Activated naive CD4-positive, alpha-beta T cell (primary cell): ENCODE measurements around the gene DCPS.

Experiments
- DNase-seq, 4 experiments: peaks; one replicate each; lab custom pipeline; 2025; lab: John Stamatoyannopoulos, UW

DCPS gene

GRCh38 chr11:126328444-126328843 is 24.6 kb downstream of the DCPS start:
- DNase-seq, result no peak

DNA sequence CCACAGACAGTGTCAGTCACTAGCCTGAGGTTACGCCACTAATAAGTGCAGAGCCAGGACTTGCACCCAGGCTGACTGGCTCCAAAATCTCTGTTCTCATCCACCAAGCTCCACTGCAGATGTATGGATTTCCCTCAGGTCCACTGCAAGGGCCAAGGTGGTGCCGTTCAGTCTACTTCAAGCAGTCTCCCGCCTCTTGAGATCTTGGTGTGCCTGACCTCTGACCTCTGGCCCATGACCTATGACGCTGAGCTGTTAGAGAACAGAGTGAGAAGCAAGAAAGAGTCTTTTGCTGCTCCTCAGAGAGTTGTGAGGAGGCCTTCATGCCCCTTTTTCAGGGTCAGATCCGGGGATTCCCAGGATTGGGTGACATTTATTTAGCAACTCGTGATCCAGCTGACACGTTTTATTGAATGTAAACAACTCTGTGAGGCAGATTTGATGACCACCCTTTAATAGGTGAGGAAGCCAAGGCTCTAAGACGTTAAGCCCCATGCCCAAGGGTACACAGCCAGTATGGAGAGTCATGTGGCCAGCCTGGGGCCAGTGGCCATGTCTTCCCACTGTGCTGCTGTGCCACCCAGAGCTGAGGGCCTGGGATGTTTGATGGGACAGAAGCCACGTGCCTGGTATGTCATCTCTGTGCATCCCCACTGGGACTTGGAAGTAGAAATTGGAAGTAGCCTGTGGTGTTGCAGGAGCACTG is 25.2 kb downstream of the DCPS start:
- DNase-seq, result no peak

- DNase-seq, result no peak
These were observed 25.9 kb downstream of the DCPS start for GRCh38 chr11:126329644-126330211.

DNA sequence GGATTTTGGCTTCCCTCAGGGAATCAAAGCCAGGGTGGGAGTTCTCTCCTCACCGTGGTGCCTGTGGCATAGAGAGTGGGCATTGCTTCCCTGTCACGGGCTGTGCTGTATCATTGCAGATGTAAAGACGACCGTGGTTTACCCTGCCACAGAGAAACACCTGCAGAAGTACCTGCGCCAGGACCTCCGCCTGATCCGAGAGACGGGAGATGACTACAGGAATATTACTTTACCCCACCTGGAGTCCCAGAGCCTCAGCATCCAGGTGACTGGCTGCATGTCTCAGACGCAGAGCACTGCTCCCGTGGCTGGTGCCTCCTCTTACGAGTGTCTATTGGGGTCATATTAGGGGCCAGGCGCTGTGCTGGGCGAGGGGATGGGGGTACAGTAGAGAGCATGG is 27.4 kb downstream of the DCPS start:
- DNase-seq, result no peak

DNA sequence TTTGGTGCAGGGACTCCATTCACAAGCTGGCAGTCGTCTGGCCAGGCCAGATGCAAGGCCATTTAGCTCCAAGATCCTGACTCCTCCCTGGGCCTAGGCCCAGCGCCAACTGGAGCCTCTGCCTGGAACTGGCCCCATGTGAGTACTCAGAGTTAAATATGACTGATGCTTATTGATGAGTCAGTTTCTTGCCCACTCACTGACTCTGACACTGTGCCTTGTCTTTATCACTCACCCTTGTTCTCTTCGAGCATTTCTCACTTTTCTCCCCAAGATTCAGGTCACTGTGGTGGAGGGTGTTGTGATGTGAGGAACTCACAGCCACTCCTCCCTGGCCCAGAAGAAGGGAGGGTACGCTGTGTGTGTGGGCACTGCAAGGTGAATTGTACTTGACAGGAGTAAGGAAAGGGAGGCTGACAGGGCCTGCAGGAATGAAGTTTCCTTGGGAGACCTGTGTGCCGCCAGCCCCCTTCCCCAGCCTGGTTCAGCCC is 28.4 kb downstream of the DCPS start:
- no peak for DNase-seq

- no peak for DNase-seq
These were observed 29.3 kb downstream of the DCPS start for GRCh38 chr11:126333142-126333541.

DNA sequence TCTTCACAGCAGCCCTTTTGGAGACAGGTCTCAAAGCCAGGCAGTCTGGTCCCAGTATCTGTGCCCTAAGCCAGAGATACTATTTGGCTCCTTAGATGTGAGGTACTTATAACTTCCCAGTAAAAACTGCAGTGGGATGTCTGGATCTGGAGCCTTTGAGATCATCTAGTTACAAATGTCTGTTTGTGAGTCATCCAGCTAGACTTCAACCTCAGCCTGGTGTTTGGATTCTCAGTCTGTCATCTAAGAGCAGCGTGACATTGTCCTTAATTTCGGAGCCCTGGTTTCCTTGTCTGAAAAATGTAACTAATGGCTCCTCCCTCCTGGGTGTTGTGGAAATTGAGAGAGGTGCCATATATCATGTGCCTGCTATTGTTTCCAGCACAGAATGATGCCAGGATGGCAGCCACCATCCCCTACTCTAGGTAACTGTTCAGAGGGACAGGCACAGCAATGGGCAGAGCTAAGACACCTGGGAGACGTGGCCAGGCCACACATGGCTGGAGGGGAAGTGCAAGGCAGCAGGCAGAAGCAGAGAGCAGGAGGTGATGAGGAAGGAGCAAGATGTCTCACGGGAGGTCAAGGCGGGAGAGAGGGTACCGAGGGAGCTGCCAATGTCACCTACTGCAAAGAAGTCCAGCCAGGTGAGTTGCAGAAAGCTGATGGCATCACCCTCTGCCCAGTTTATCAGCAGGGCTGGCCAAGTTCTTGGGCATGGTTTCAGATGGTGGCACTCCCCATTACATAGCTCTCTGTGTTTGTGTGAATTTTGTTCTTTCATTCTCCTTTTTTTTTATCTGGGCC is 31.0 kb downstream of the DCPS start:
- no peak for DNase-seq

GRCh38 chr11:126335463-126335760 is 31.6 kb downstream of the DCPS start:
- no peak for DNase-seq

GRCh38 chr11:126336138-126336541 is 32.3 kb downstream of the DCPS start:
- no peak for DNase-seq

- no peak for DNase-seq
These were observed 32.8 kb downstream of the DCPS start for GRCh38 chr11:126336671-126337101.

DNA sequence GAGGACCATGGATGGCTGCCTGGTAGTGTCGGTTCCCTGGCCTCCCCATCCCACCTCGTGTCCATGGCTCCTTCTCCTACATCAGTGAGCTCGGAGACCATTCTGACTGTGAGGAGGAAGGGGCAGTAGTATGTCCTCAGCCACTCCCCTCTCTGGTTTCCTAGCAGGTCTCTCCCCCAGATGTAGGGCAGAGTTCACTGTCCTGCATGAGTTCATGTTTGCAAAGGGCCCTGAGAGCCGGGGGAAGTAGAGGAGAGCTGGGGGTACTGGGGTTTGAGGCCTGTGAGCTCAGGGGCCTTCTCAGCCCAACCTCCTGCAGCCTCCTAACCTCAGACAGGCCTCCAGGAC is 33.2 kb downstream of the DCPS start:
- no peak for DNase-seq

GRCh38 chr11:126337474-126338241 is 33.8 kb downstream of the DCPS start:
- DNase-seq, result no peak

GRCh38 chr11:126338346-126339055 is 34.6 kb downstream of the DCPS start:
- no peak for DNase-seq

DNA sequence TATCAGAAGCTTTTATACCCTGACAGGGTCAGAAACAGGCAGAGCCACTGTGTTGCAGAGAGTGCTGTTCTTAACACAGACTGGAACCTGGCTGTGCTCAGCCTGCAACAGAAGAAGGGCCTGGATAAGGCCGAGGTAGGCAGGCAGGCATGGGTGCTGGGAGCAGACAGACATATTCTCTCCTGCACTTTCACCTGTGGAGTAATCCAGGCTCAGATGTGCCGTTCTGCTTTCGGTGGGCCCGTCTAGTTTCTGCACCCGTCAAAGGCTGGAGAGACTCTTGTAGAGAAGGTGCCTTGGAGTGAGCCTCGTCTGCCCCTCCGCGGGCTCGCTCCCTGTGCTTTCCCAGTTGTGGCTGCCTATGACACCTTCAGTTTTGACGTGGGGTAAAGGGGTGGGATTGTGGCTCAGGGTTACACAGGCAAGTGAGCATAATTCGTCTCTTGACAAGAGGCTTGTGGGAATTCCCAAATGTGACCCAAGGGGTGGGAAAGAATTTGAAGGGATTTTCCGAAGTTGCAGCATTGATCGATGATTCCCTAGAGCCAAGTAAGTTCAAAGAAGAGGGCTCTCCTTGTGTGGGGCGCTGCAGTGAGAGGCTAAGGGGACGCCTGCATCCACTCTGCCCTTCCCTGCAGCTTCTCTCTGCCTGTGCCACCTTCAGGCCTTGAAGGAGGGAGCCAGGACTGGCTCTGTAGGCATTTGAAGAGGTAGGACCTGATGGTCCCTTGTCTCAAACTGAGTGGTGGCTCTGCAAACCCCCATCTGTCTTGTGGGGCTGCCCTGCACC is 35.4 kb downstream of the DCPS start:
- DNase-seq, result no peak

DNA sequence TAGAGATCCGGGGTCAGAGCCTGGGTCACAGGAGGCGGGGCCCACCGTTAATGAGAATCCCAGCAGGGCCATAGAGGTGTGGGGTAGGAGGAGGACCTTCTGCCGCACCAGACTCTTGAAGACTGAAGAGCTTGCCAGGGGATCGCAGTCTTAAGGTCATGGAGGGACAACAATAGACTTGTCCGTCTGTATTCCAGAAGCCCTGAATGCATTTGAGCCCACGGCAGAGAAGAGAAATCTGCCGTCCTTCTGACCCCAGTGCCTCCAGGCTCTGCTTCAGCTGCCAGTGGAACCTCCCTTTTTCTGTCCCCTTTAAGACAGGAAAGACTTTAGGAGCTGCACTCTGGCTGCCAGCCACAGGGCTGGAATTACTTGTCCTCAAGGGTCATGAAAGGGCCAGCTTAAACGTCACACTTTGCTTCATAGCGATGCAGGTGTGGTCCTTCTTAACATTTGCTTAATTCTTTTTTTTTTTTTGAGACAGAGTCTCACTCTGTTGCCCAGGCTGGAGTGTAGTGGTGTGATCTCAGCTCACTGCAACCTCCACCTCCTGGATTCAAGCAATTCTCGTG is 36.1 kb downstream of the DCPS start:
- no peak for DNase-seq

DNA sequence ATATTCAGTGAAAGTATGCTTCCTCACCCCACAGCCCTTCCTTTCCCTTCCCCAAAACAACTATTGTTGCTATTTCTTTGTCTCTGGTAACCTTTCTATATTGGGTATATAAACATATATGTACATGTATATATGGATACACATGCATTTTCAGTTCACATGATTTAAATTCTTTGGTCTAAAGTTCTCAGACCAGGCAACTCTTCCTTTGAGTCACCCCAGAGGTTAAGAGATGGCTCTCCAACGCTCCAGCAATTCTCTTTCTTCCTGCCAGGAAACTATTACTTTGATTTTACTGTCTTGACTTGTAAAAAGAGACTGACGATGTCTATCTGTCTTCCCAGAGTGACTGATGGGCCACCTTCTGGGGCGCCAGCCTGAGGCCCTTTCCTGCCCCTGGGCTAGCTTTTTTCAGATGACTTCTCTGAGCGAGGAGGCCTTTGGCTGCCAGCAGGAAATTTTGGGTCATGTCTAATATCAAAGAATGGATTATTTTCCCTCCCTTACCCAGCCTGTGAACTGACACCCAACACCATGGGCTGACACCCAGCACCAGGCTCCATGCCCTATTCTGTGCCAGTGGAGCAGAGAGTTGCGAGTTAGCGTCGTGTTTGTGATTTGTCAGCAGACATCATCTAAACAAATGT is 37.2 kb downstream of the DCPS start:
- DNase-seq, result no peak

- DNase-seq, result no peak
These were observed 37.9 kb downstream of the DCPS start for GRCh38 chr11:126341760-126342161.

- no peak for DNase-seq
These were observed 39.2 kb downstream of the DCPS start for GRCh38 chr11:126343051-126343450.

- DNase-seq, result no peak
These were observed 40.6 kb downstream of the DCPS start for GRCh38 chr11:126344141-126345080.
